ENCODE data around the gene CDIPT. TPM values are rescaled to one million over a fixed set of nuclear protein-coding genes. Genes with fewer than 3 reads are reported as not detected.

The CDIPT gene
- total and polyA plus RNA-seq, 2 of the 13 experiments (the other 11 are each of a cell fraction or from before 2014, with no cell fraction given), result 54.9 to 97.5 TPM

- TF ChIP-seq ZNF577 (CRISPR knock-in tag; IDR thresholded peaks at IDR 0.05; ENCODE audit: borderline replicate concordance, low read depth) (no peak), SOX13 (IDR thresholded peaks at IDR 0.05) (no peak), SOX13 (CRISPR knock-in tag; conservative IDR thresholded peaks at IDR 0.05 in 1 of 2, IDR thresholded peaks at IDR 0.05 in 1 of 2) (no peak), ZNF484 (CRISPR knock-in tag; IDR thresholded peaks at IDR 0.05; ENCODE audit: borderline replicate concordance, low read depth) (0 out of 2 replicates have a peak, but pooled peaks have one; percentile 92), ZSCAN30 (CRISPR knock-in tag; IDR thresholded peaks at IDR 0.05) (no peak), DZIP1 (CRISPR knock-in tag; IDR thresholded peaks at IDR 0.05) (no peak; the same call in 1 of the 2 replicates), ZNF326 (CRISPR knock-in tag; IDR thresholded peaks at IDR 0.05; ENCODE audit: borderline replicate concordance) (no peak), HNF4A (CRISPR knock-in tag; IDR thresholded peaks at IDR 0.05) (peak; percentile 18; the same call in 1 of the 2 replicates), PRDM4 (CRISPR knock-in tag; IDR thresholded peaks at IDR 0.05; ENCODE audit: borderline replicate concordance) (no peak), HCFC1 (IDR thresholded peaks at IDR 0.05; ENCODE audit: low read depth, low read length) (no peak; the same call in 1 of the 2 replicates), GRHL1 (CRISPR knock-in tag; conservative IDR thresholded peaks at IDR 0.05) (no peak; the same call in 1 of the 2 replicates), ZNF12 (CRISPR knock-in tag; IDR thresholded peaks at IDR 0.05) (no peak), KAT8 (CRISPR knock-in tag; IDR thresholded peaks at IDR 0.05) (peak; percentile 69; the same call in 1 of the 2 replicates), ZNF713 (CRISPR knock-in tag; IDR thresholded peaks at IDR 0.05) (0 out of 2 replicates have a peak, but pooled peaks have one; percentile 64), ZSCAN12 (CRISPR knock-in tag; IDR thresholded peaks at IDR 0.05) (peak; percentile 99), ZBTB26 (CRISPR knock-in tag; IDR thresholded peaks at IDR 0.05; ENCODE audit: borderline replicate concordance) (no peak), ARID3A (IDR thresholded peaks at IDR 0.05; ENCODE audit: low read depth, low read length) (no peak), BRD4 (CRISPR knock-in tag; IDR thresholded peaks at IDR 0.05) (no peak; the same call in 1 of the 2 replicates)
These were observed 37.3 kb upstream of the CDIPT start, which contains the start of gene ASPHD1 (continued) for GRCh38 chr16:29900102-29900887.
